OCI-LY3 (cell line): ENCODE results near the gene PLXNA3.

Source experiments
- H2AFZ ChIP-seq: fragments of 200-600, 300-600 bp; shearing (Covaris generic); 2 replicates; pipeline ENCODE4 v1.6.0; 2014; ENCODE audit warnings: antibody characterized with exemption, low read depth, low read length
- H3K27ac ChIP-seq: fragments of 200-600, 300-600 bp; sonication (generic); 2 replicates; pipeline ENCODE4 v1.5.1; 2014; ENCODE audit warnings: mild to moderate bottlenecking, low read length, moderate library complexity, mixed read lengths
- H3K27me3 ChIP-seq: fragments of 200-600, 300-600 bp; sonication (generic); 2 replicates; pipeline ENCODE4 v1.6.1; 2014; ENCODE audit warnings: low read depth, low read length, mixed read lengths
- H3K36me3 ChIP-seq: fragments of 200-600, 300-600 bp; sonication (generic); replicated peaks from 2 replicates; pipeline ENCODE3; 2014; ENCODE audit warnings: low read depth, low read length, mixed read lengths
- H3K4me1 ChIP-seq: fragments of 300-600, 200-600 bp; sonication (generic); 2 replicates; pipeline ENCODE4 v1.6.1; 2014; ENCODE audit warnings: low read length, mixed read lengths
- H3K4me2 ChIP-seq: fragments of 200-600, 300-600 bp; sonication (generic); 2 replicates; pipeline ENCODE4 v1.6.1; 2014; ENCODE audit warnings: low read length, mixed read lengths
- H3K4me3 ChIP-seq: fragments of 300-600, 200-600 bp; sonication (generic); 2 replicates; pipeline ENCODE4 v1.5.1; 2014; ENCODE audit warnings: antibody characterized with exemption, mild to moderate bottlenecking, low read length, moderate library complexity
- H3K79me2 ChIP-seq: fragments of 300-600, 200-600 bp; shearing (Covaris generic); 2 replicates; pipeline ENCODE4 v1.6.1; 2014; ENCODE audit warnings: mild to moderate bottlenecking, low read length, mixed read lengths
- H3K9ac ChIP-seq: fragments of 300-600, 200-600 bp; shearing (Covaris generic); 2 replicates; pipeline ENCODE4 v1.6.0; 2014; ENCODE audit warnings: mild to moderate bottlenecking, low read length, moderate library complexity
- H3K9me3 ChIP-seq: fragments of 200-600, 300-600 bp; shearing (Covaris generic); 2 replicates; pipeline ENCODE4 v1.6.1; 2014; ENCODE audit warnings: low read length, mixed read lengths; ENCODE audit not compliant: insufficient read depth
- H4K20me1 ChIP-seq: fragments of 200-600, 300-600 bp; sonication (generic); 2 replicates; pipeline ENCODE4 v1.6.1; 2016; ENCODE audit warnings: low read length, mixed read lengths; ENCODE audit not compliant: insufficient read depth
- EZH2phosphoT487 ChIP-seq: fragments of 200-600 bp; shearing (Covaris generic); IDR thresholded peaks from 2 replicates; pipeline ENCODE4 v1.6.1; 2018; ENCODE audit warnings: antibody characterized with exemption, mixed run types, low read depth
- TF ChIP-seq, protein P1 (sequence below): fragments of 200-600, 300-600 bp; sonication (generic); IDR thresholded peaks from 2 replicates; pipeline ENCODE4 v1.5.1; 2014; ENCODE audit warnings: antibody characterized with exemption, low read length, low read depth

Gene PLXNA3

DNA sequence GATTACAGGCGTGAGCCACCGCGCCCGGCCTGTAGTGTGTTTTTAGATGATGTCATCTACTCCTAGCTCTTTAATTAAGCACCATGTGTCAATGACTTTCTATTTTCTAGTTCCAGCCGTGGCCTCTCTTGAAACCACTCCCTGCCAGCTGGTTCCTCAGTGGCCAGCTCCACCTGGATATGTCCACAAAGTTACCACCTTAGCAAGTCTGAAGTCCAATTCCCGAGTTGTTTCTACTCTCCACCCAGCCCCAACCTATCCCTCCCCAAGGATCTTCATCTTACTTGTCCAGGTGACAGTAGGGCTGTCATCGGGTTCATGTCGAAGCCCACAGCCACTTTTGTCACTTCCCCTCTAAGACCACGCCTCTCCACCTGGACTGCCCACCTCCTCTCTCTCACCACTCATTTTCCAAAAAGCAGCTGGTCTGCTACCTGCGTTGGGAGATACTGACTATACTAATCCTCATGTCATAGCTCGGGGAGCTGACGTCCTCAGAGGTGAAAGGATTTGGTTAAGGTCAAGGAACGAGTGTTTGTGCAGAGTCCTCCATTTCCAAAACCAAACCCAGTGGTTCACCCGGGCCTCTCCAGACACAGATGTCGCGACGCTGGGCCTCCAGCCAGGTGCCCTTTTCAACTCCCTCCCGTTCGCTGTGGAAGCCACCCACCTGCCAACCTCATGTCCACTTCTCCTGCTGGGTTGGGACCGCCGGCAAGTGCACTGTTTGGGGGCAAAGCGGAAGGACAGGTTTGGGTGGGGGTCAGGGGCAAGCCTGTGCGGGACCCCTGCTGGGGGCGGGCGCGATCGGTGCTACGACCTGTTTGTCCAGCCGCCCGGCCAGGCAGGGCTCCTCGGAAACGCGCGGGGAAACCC, 57.2 kb downstream of the PLXNA3 start:
- no peak for TF ChIP-seq EZH2phosphoT487
- TF ChIP-seq, protein P1, sequence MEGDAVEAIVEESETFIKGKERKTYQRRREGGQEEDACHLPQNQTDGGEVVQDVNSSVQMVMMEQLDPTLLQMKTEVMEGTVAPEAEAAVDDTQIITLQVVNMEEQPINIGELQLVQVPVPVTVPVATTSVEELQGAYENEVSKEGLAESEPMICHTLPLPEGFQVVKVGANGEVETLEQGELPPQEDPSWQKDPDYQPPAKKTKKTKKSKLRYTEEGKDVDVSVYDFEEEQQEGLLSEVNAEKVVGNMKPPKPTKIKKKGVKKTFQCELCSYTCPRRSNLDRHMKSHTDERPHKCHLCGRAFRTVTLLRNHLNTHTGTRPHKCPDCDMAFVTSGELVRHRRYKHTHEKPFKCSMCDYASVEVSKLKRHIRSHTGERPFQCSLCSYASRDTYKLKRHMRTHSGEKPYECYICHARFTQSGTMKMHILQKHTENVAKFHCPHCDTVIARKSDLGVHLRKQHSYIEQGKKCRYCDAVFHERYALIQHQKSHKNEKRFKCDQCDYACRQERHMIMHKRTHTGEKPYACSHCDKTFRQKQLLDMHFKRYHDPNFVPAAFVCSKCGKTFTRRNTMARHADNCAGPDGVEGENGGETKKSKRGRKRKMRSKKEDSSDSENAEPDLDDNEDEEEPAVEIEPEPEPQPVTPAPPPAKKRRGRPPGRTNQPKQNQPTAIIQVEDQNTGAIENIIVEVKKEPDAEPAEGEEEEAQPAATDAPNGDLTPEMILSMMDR = no peak
- Histone ChIP-seq H3K9ac (peak overlapping the region; percentile 90), H3K79me2 (peaks cover 7% of the 10 kb centered on the region; the same call in 1 of the 2 replicates), H3K27ac (peak overlapping the region; percentile 25; the same call in 1 of the 2 replicates), H3K4me1 (peaks cover 9% of the 10 kb centered on the region), H3K36me3 (no peaks in the 10 kb centered on the region), H3K9me3 (no peaks in the 10 kb centered on the region), H3K27me3 (no peaks in the 10 kb centered on the region), H4K20me1 (no peaks in the 10 kb centered on the region), H3K4me3 (peak overlapping the region; percentile 98), H2AFZ (no peak overlapping the region; the same call in 1 of the 2 replicates), H3K4me2 (peak overlapping the region; percentile 98)

DNA sequence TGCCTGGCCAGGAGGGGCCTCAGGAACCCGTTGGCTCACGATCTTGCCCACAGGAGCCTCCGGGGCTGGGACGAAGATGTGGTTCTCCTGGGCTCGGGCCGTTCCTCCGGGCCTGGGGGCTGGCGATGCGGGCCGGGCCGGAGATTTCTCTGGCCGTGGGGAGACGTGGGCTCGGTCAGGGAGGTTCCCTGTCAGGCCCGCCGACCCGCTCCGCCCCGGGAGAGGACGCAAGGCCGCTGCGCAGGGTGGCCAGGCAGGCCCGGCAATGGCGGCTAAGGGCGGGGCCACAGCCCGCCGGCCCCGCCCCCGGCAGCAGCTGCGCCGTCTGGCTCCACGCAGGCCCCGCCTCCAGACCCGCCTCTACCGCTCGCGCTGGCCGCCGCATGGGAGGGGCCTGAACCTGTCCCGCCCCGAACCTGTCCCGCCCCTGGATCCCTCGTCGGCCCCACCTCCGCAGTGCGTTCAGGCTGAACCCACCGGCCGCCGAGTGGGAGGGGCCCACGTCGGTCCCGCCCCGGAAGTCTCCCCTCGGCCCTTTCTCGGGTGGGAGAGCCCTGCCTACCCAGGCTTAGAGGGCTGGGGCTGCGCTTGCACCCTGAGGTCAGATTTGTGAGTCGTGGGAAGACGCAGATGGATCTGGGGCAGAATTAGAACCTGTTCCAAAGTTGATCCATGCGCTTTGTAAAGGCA, 58.0 kb downstream of the PLXNA3 start, which contains the start of gene FAM3A:
Gene FAM3A (minus strand): TSS at position 267 of the 690 bp plus-strand sequence. CDS start 460 bp downstream, outside the sequence.
- H3K79me2 ChIP-seq = peaks cover 7% of the 10 kb centered on the region; the same call in 1 of the 2 replicates
- H3K9me3 ChIP-seq = no peaks in the 10 kb centered on the region
- H3K36me3 ChIP-seq = no peaks in the 10 kb centered on the region
- no peaks in the 10 kb centered on the region for H3K27me3 ChIP-seq
- H2AFZ ChIP-seq = peak within 1 kb of the TSS; percentile 97
- TF ChIP-seq EZH2phosphoT487 = no peak
- TF ChIP-seq, protein P1 = no peak
- peaks cover 9% of the 10 kb centered on the region for H3K4me1 ChIP-seq
- peak within 1 kb of the TSS; percentile 90 for H3K9ac ChIP-seq
- no peaks in the 10 kb centered on the region for H4K20me1 ChIP-seq
- H3K4me2 ChIP-seq = peak within 1 kb of the TSS; percentile 98
- peak within 1 kb of the TSS; percentile 98 for H3K4me3 ChIP-seq
- peak within 1 kb of the TSS; percentile 47; the same call in 1 of the 2 replicates for H3K27ac ChIP-seq

DNA sequence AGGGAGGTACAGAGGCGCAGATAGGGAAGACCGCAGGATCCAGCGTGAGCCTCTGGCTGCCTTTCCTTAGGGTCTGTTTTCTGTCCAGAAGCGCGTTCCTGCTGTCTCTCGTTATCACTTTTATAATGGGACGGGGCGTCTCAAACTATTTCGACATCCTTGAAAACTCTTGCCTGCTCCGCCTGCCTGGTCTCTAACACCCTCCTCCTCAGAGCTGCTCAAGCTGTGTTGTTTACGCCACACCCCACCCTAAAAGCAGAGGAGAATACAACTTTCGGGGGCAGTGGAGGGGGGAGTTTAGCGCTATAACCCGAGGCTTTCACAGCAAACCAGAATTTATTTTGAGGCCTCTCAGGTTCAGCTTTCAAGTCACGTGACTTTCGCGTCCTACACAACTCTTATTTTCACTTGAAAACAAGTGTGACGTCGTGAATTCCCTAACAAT, 58.6 kb downstream of the PLXNA3 start:
- peak overlapping the region; percentile 97 for H3K4me2 ChIP-seq
- no peaks in the 10 kb centered on the region for H3K36me3 ChIP-seq
- no peaks in the 10 kb centered on the region for H3K9me3 ChIP-seq
- no peaks in the 10 kb centered on the region for H4K20me1 ChIP-seq
- peaks cover 7% of the 10 kb centered on the region; the same call in 1 of the 2 replicates for H3K79me2 ChIP-seq
- peak overlapping the region; percentile 47; the same call in 1 of the 2 replicates for H3K27ac ChIP-seq
- peak overlapping the region; percentile 98 for H3K4me3 ChIP-seq
- no peaks in the 10 kb centered on the region for H3K27me3 ChIP-seq
- no peak for TF ChIP-seq EZH2phosphoT487
- TF ChIP-seq, protein P1 = no peak
- H3K4me1 ChIP-seq = peaks cover 9% of the 10 kb centered on the region
- H3K9ac ChIP-seq = peak overlapping the region; percentile 86
- H2AFZ ChIP-seq = peak overlapping the region; percentile 97
